Measurements from ENCODE around the gene PPP1R9B. TPM values are rescaled to one million over a fixed set of nuclear protein-coding genes. Genes with fewer than 3 reads are reported as not detected.

The PPP1R9B gene, protein sequence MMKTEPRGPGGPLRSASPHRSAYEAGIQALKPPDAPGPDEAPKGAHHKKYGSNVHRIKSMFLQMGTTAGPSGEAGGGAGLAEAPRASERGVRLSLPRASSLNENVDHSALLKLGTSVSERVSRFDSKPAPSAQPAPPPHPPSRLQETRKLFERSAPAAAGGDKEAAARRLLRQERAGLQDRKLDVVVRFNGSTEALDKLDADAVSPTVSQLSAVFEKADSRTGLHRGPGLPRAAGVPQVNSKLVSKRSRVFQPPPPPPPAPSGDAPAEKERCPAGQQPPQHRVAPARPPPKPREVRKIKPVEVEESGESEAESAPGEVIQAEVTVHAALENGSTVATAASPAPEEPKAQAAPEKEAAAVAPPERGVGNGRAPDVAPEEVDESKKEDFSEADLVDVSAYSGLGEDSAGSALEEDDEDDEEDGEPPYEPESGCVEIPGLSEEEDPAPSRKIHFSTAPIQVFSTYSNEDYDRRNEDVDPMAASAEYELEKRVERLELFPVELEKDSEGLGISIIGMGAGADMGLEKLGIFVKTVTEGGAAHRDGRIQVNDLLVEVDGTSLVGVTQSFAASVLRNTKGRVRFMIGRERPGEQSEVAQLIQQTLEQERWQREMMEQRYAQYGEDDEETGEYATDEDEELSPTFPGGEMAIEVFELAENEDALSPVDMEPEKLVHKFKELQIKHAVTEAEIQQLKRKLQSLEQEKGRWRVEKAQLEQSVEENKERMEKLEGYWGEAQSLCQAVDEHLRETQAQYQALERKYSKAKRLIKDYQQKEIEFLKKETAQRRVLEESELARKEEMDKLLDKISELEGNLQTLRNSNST
- total RNA-seq: 10 to 100 TPM; 97.5 to 99.7 TPM
- polyA plus RNA-seq: 1 to 10 TPM in 1 of 2 donors, under 1 TPM in 1; 0.48 to 2.2 TPM

DNA sequence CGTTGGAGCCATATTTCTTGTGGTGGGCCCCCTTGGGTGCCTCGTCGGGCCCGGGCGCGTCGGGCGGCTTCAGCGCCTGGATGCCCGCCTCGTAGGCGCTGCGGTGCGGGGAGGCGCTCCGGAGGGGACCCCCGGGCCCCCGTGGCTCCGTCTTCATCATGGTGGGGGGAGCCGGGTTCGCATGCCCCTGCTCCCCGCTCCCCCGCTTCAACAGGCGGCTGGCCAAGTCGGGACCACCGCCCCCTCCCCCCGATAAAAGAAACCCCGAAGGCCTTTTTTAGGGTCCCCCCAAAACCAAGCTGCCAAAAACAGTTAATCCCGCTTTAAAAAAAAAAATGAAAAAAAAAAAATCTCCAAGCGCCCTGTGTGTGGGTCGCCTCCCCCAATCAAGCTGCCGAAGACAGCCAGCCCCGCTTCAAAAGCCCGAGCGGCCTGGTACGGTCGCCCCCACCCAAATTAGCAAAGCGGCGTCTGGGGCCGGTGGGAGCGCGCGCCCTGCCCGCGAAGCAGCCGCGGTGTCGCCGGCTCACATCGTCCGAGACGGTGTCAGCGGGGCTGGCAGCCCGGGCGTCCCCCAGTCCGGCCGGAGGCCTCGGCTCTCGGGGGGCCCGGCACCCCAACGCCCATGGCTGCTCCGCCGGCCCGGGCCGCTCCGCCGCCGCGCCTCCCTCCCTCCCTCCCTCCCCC, at the start of gene PPP1R9B:
TSS of gene PPP1R9B (minus strand) at position 324 of the 687 bp plus-strand sequence. CDS start at position 160, 164 bp downstream.
- Mint-ChIP-seq H3K4me1 (peaks cover 23 to 62% (median 43%) of the 10 kb centered on the region in 4 donors), H3K27me3 (no peaks in the 10 kb centered on the region), H3K4me3 (peak within 1 kb of the TSS; percentile 89 to 96 (median 92)), H3K9me3 (peaks cover 0 to 1% (median 0%) of the 10 kb centered on the region in 8 donors), H3K36me3 (peaks cover 0 to 29% of the 10 kb centered on the region in 2 donors), H3K27ac (peak within 1 kb of the TSS; percentile 86 to 98 (median 91))
- peak within 1 kb of the TSS; percentile 79 for H3K27ac ChIP-seq (ENCODE audit: low read depth, low read length)
- peaks cover 1% of the 10 kb centered on the region for H3K36me3 ChIP-seq (ENCODE audit: insufficient read depth, low read length)
- H3K9me3 ChIP-seq (ENCODE audit: control insufficient read depth in 1 of 2, low read length in 2 of 2): no peaks in the 10 kb centered on the region
- no peaks in the 10 kb centered on the region for H3K27me3 ChIP-seq (ENCODE audit: insufficient read depth, low read length)
- CTCF ChIA-PET (ENCODE audit: partially characterized antibody): interaction anchor here (1.0 to 6.4 kb wide), 6 partner anchors 7 to 57 kb away, joined by 3 to 72 read pairs (median 5); no protein-coding TSS in a partner anchor
- peaks cover 58% of the 10 kb centered on the region for H3K4me1 ChIP-seq (ENCODE audit: insufficient read depth, low read length)
- H3K4me3 ChIP-seq (ENCODE audit: low read length in 2 of 2): peak within 1 kb of the TSS; percentile 76 to 93
- intact Hi-C loops (cut with micrococcal nuclease): loop anchor here (1.0 kb wide), 2 partner anchors 11 to 55 kb away; partner anchors contain the start of gene PDK2
- POLR2A ChIA-PET (ENCODE audit: partially characterized antibody): interaction anchor here (0.6 to 9.0 kb wide), 14 partner anchors 8 to 473 kb away, joined by 3 to 102 read pairs (median 4); partner anchors contain the start of genes PDK2, SAMD14, SGCA and SPOP
- DNase-seq: no peak

DNA sequence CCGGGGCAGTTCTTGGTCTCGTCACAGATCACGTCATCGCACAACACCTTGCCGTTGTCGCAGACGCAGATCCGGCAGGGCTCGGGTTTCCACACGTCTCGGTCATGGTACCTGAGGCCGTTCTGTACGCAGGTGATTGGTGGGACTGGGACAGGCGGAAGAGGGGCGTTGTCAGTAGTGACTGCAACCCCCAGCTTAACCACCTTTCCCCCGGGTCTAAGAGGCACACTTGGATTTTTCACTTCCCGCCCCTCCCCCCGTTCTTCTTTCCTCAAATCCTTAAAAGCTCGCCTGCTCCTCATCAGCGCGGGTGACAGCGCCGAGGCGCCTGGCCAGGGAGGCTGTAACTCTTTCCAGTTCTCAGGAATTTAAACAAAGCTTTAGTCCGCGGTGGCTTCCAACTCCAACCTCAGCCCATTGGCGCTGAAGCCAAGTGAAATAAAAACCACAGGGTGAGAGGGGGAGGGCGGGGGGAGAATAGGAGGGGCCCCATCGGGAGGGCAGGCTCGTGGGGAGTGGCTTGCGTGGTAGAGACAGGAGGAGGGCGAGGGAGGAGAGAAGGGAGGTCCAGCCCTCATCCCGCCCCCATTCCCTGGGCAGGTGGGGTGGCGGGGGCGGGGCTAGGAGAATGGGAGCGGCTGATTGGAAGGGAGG, 49.5 kb upstream of the PPP1R9B start:
- intact Hi-C loops (cut with micrococcal nuclease): loop anchor here (1.0 to 2.0 kb wide), 3 partner anchors 59 to 97 kb away; no protein-coding TSS in a partner anchor
- peaks cover 7 to 39% (median 18%) of the 10 kb centered on the region in 4 donors for H3K4me1 Mint-ChIP-seq
- Histone ChIP-seq H3K27ac (ENCODE audit: low read depth, low read length) (peak overlapping the region; percentile 6), H3K9me3 (ENCODE audit: control insufficient read depth in 1 of 2, low read length in 2 of 2) (no peaks in the 10 kb centered on the region), H3K4me3 (ENCODE audit: low read length in 2 of 2) (peak overlapping the region in 1 of 2 donors; percentile 50), H3K4me1 (ENCODE audit: insufficient read depth, low read length) (peaks cover 16% of the 10 kb centered on the region), H3K27me3 (ENCODE audit: insufficient read depth, low read length) (peaks cover 17% of the 10 kb centered on the region), H3K36me3 (ENCODE audit: insufficient read depth, low read length) (no peaks in the 10 kb centered on the region)
- peak overlapping the region; percentile 80 to 95 (median 91) for H3K27ac Mint-ChIP-seq
- ChIA-PET CTCF (ENCODE audit: partially characterized antibody) (interaction anchor here (0.6 to 5.6 kb wide), 31 partner anchors 9 to 1873 kb away, joined by 3 to 107 read pairs (median 3); partner anchors contain the start of genes LRRC59, PDK2 and TMEM92), POLR2A (ENCODE audit: partially characterized antibody) (no interaction called here)
- H3K4me3 Mint-ChIP-seq: peak overlapping the region; percentile 50 to 84 (median 75)
- H3K36me3 Mint-ChIP-seq: no peaks in the 10 kb centered on the region
- H3K27me3 Mint-ChIP-seq: peaks cover 25 to 53% of the 10 kb centered on the region in 2 donors
- peak; percentile 68 to 96 (median 81) for DNase-seq
- H3K9me3 Mint-ChIP-seq: no peaks in the 10 kb centered on the region

GRCh38 chr17:50199211-50199802, 48.8 kb upstream of the PPP1R9B start:
- Mint-ChIP-seq H3K27me3 (peaks cover 23 to 50% of the 10 kb centered on the region in 2 donors), H3K4me1 (peaks cover 7 to 39% (median 18%) of the 10 kb centered on the region in 4 donors)
- POLR2A ChIA-PET (ENCODE audit: partially characterized antibody): no interaction called here

GRCh38 chr17:50198026-50198669, 47.7 kb upstream of the PPP1R9B start:
- DNase-seq: peak; percentile 36 to 69 (median 44)
- Mint-ChIP-seq H3K36me3 (no peaks in the 10 kb centered on the region), H3K9me3 (no peaks in the 10 kb centered on the region), H3K27me3 (peaks cover 19 to 42% of the 10 kb centered on the region in 2 donors), H3K4me3 (peak overlapping the region in 3 of 8 donors; percentile 38 to 46 (median 46)), H3K4me1 (peaks cover 7 to 39% (median 18%) of the 10 kb centered on the region in 4 donors), H3K27ac (peak overlapping the region; percentile 68 to 95 (median 85))
- Histone ChIP-seq H3K4me1 (ENCODE audit: insufficient read depth, low read length) (peaks cover 16% of the 10 kb centered on the region), H3K36me3 (ENCODE audit: insufficient read depth, low read length) (no peaks in the 10 kb centered on the region), H3K4me3 (ENCODE audit: low read length in 2 of 2) (no peak overlapping the region), H3K27me3 (ENCODE audit: insufficient read depth, low read length) (peaks cover 17% of the 10 kb centered on the region), H3K27ac (ENCODE audit: low read depth, low read length) (no peak overlapping the region), H3K9me3 (ENCODE audit: control insufficient read depth in 1 of 2, low read length in 2 of 2) (no peaks in the 10 kb centered on the region)
- CTCF ChIA-PET (ENCODE audit: partially characterized antibody): interaction anchor here (0.6 to 3.0 kb wide), 6 partner anchors 55 to 103 kb away, joined by 3 to 22 read pairs (median 4); no protein-coding TSS in a partner anchor
- intact Hi-C loops (cut with micrococcal nuclease): loop anchor here (1.0 to 2.0 kb wide), 2 partner anchors 29 to 57 kb away; no protein-coding TSS in a partner anchor
- POLR2A ChIA-PET (ENCODE audit: partially characterized antibody): no interaction called here

More at GRCh38 chr17:50199211-50199802, 48.8 kb upstream of the PPP1R9B start:
- CTCF ChIA-PET (ENCODE audit: partially characterized antibody): interaction anchor here (0.6 to 5.6 kb wide), 21 partner anchors 8 to 113 kb away, joined by 3 to 107 read pairs (median 4); partner anchors contain the start of genes PDK2 and TMEM92
- Histone ChIP-seq H3K4me1 (ENCODE audit: insufficient read depth, low read length) (peaks cover 16% of the 10 kb centered on the region), H3K4me3 (ENCODE audit: low read length in 2 of 2) (no peak overlapping the region), H3K36me3 (ENCODE audit: insufficient read depth, low read length) (no peaks in the 10 kb centered on the region), H3K9me3 (ENCODE audit: control insufficient read depth in 1 of 2, low read length in 2 of 2) (no peaks in the 10 kb centered on the region), H3K27ac (ENCODE audit: low read depth, low read length) (no peak overlapping the region), H3K27me3 (ENCODE audit: insufficient read depth, low read length) (peaks cover 17% of the 10 kb centered on the region)
- DNase-seq: peak in 1 of 5 donors; percentile 45
- Mint-ChIP-seq H3K36me3 (no peaks in the 10 kb centered on the region), H3K4me3 (peak overlapping the region in 4 of 8 donors; percentile 29 to 84 (median 60)), H3K9me3 (no peaks in the 10 kb centered on the region), H3K27ac (peak overlapping the region in 6 of 7 donors; percentile 68 to 95 (median 86))
- intact Hi-C loops (cut with micrococcal nuclease): loop anchor here (2.0 kb wide), 1 partner anchor 59 kb away; no protein-coding TSS in a partner anchor

GRCh38 chr17:50196826-50197225, 46.3 kb upstream of the PPP1R9B start:
- Mint-ChIP-seq H3K36me3 (no peaks in the 10 kb centered on the region), H3K4me3 (no peak overlapping the region), H3K27me3 (peaks cover 12 to 29% of the 10 kb centered on the region in 2 donors), H3K4me1 (peaks cover 7 to 39% (median 18%) of the 10 kb centered on the region in 4 donors), H3K9me3 (no peaks in the 10 kb centered on the region), H3K27ac (peak overlapping the region in 1 of 7 donors; percentile 52)
- DNase-seq: peak in 1 of 5 donors; percentile 7
- H3K27ac ChIP-seq (ENCODE audit: low read depth, low read length): no peak overlapping the region
- H3K36me3 ChIP-seq (ENCODE audit: insufficient read depth, low read length): no peaks in the 10 kb centered on the region
- POLR2A ChIA-PET (ENCODE audit: partially characterized antibody): interaction anchor here (0.6 kb wide), 1 partner anchor 100 kb away, joined by 3 read pairs; no protein-coding TSS in a partner anchor
- H3K4me1 ChIP-seq (ENCODE audit: insufficient read depth, low read length): peaks cover 16% of the 10 kb centered on the region
- no peak overlapping the region for H3K4me3 ChIP-seq (ENCODE audit: low read length in 2 of 2)
- peaks cover 11% of the 10 kb centered on the region for H3K27me3 ChIP-seq (ENCODE audit: insufficient read depth, low read length)
- no peaks in the 10 kb centered on the region for H3K9me3 ChIP-seq (ENCODE audit: control insufficient read depth in 1 of 2, low read length in 2 of 2)
- CTCF ChIA-PET (ENCODE audit: partially characterized antibody): interaction anchor here (1.4 to 3.0 kb wide), 5 partner anchors 27 to 103 kb away, joined by 3 to 22 read pairs (median 5); no protein-coding TSS in a partner anchor
- intact Hi-C loops (cut with micrococcal nuclease): no loop called here

Data from CD4-positive, alpha-beta memory T cell (primary cell).